Vagina (tissue), 2 donors: ENCODE measurements around the gene C20orf173.

Experiments used
- POLR2A ChIP-seq, 2 donors: fragments of 450-650 bp; IDR thresholded peaks; one replicate each; pipeline ENCODE4 v1.6.1; 2017; ENCODE audit warnings: antibody characterized with exemption in 2 of 2, mild to moderate bottlenecking in 2 of 2, moderate library complexity in 2 of 2
- TF ChIP-seq, protein P1 (sequence below), 3 experiments: fragments of 450-650 bp in 2 of 3; fragments of 200-600 bp in 1 of 3; sonication (generic) in 1 of 3; IDR thresholded peaks; one replicate each; pipeline ENCODE4 v1.5.1; 2017 to 2019; ENCODE audit warnings: antibody characterized with exemption in 3 of 3, mild to moderate bottlenecking in 2 of 3, moderate library complexity in 2 of 3

DNA sequence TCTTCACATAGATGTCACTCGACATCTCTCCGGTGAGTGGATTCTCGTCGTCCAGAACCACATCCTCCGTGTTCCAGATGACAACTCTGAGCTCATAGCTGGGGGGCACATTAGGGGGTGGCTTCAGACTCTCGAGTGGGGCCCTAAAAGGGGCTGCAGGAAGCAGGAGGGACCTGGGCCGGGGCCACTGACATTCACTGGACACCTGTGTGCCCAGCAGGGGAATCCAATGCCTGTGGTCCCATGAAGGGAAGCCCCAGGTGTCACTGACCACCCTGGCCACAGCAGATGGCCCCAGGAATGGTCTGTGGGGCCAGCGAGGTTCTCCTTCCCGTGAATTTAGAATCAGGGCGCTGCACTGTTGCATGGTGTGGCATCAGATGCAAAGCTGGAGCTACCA, 31.1 kb upstream of the C20orf173 start:
- no peak for TF ChIP-seq POLR2A (IDR thresholded peaks at IDR 0.05)
- TF ChIP-seq, protein P1, sequence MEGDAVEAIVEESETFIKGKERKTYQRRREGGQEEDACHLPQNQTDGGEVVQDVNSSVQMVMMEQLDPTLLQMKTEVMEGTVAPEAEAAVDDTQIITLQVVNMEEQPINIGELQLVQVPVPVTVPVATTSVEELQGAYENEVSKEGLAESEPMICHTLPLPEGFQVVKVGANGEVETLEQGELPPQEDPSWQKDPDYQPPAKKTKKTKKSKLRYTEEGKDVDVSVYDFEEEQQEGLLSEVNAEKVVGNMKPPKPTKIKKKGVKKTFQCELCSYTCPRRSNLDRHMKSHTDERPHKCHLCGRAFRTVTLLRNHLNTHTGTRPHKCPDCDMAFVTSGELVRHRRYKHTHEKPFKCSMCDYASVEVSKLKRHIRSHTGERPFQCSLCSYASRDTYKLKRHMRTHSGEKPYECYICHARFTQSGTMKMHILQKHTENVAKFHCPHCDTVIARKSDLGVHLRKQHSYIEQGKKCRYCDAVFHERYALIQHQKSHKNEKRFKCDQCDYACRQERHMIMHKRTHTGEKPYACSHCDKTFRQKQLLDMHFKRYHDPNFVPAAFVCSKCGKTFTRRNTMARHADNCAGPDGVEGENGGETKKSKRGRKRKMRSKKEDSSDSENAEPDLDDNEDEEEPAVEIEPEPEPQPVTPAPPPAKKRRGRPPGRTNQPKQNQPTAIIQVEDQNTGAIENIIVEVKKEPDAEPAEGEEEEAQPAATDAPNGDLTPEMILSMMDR (IDR thresholded peaks at IDR 0.05) = no peak
